Mononuclear cell (primary cell): Measurements from ENCODE around the gene SPINT2. TPM values are rescaled to one million over a fixed set of nuclear protein-coding genes. Genes with fewer than 3 reads are reported as not detected.

Source experiments
- H3K27me3 ChIP-seq: 2 replicates; pipeline ENCODE4 v1.6.0; 2011; ENCODE audit warnings: low read length, control low read depth; ENCODE audit not compliant: insufficient read depth
- H3K4me1 ChIP-seq: 2 replicates; pipeline ENCODE4 v1.5.1; 2011; ENCODE audit warnings: mild to moderate bottlenecking, low read length, control low read depth; ENCODE audit not compliant: insufficient read depth
- H3K4me3 ChIP-seq: 2 replicates; pipeline ENCODE4 v1.5.1; 2011; ENCODE audit warnings: mild to moderate bottlenecking, low read length, moderate library complexity
- H3K9me3 ChIP-seq: 2 replicates; pipeline ENCODE4 v1.5.1; 2011; ENCODE audit warnings: low read depth, mild to moderate bottlenecking, control low read depth, low read length
- total RNA-seq: library from RNA; depleted of rRNA; stranded (reverse); fragments of >200 nt; gene quantifications from one replicate; pipeline ENCODE4 v1.2.3, GENCODE V29; 2012

SPINT2 gene
- total RNA-seq, 1 donor = 34.5 TPM

- no peak overlapping the region for H3K4me3 ChIP-seq
- no peaks in the 10 kb centered on the region for H3K9me3 ChIP-seq
- H3K4me1 ChIP-seq = no peaks in the 10 kb centered on the region
- no peaks in the 10 kb centered on the region for H3K27me3 ChIP-seq
Measured at GRCh38 chr19:38274739-38275138, 10.4 kb downstream of the SPINT2 start.

DNA sequence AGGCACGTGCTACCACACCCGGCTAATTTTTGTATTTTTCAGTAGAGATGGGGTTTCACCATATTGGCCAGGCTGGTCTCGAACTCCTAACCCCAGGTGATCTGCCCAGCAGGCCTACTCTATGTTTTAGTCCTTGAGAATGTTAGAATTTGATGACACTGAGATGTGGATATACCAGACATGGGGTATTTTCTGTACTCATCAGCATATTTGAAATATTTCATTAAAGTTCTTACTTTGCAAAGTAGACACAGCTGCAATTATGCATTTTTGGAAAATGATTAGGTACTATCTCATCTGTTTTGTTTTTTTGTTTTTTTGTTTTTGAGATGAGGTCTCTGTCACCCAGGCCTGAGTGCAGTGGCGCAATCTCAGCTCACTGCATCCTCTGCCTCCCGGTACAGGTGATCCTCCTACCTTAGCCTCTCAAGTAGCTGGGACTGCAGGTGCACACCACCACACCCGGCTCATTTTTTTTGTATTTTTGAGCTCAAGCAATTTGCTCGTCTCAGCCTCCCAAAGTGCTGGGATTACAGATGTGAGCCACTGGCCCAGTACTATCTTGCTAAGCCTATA, 12.7 kb downstream of the SPINT2 start:
- Histone ChIP-seq H3K9me3 (no peaks in the 10 kb centered on the region), H3K4me1 (no peaks in the 10 kb centered on the region), H3K27me3 (no peaks in the 10 kb centered on the region), H3K4me3 (no peak overlapping the region)

DNA sequence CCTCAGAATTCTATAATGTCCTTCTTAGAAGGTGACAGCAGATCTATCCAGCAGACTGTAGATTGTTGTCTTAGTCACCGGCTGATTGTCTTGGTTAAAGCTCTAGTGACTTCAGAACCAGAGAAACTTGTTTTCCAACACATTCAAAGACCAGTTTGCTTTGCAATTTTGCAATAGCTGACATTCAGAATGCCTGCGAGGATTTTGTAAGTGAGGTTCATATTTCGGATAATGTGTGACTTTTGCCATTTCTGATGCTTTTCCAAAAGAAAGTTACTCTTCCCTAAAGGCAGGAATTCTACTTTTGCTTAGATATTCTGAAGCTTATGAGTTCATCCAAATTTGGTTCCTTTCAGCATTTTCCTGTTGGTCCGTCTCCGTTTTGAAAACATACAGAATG, 13.2 kb downstream of the SPINT2 start:
- Histone ChIP-seq H3K27me3 (no peaks in the 10 kb centered on the region), H3K4me1 (no peaks in the 10 kb centered on the region), H3K4me3 (no peak overlapping the region), H3K9me3 (no peaks in the 10 kb centered on the region)

DNA sequence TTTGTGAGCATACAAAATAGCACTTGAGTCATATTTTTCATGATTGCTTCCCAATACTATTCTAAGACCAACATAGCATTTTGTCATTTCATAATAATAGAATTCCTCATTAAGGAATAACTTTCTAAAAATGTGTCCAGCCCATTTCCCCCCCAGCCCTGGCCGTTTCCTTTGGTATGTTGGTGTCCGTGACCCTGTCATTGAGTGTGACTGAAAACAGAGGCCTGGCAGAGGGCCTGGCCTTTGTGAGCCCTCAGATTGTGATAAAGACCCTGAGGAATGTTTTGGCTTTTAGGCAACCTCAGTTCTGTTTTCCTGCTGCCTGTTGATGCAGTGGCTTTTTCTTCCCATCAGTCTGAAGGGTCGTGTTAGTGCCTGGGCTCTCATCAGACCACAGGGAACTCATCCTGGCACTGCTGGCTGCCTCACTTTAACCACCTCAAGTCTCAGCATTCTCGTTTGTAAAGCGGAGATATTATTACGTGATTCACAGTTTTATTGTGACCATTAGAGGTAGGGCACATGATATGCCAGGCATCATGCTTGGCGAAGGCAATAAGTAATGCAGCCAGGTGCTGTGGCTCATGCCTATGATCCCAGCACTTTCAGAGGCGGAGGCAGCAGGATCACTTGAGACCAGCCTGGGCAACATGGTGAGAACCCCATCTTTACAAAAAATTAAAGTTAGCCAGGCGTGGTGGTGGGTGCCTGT, 13.8 kb downstream of the SPINT2 start:
- Histone ChIP-seq H3K4me1 (no peaks in the 10 kb centered on the region), H3K9me3 (no peaks in the 10 kb centered on the region), H3K4me3 (no peak overlapping the region), H3K27me3 (no peaks in the 10 kb centered on the region)

DNA sequence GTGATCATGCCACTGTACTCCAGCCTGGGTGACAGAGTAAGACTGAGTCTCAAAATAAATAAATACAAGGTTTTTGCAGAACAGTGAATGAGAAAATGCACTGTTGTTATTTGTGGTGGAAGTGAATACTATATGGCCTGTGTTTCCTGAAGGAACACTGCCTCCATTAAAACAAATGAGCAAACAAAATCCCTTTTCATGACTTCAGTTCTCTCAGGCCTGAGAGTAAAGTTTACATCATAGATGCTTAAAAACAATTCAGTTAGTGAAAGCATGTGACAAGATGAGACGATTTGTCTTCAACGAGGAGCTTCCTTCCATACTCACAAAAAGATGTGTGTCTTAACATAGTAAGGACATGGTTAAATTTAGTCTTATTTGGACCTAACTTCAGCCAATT, 14.4 kb downstream of the SPINT2 start:
- Histone ChIP-seq H3K9me3 (no peaks in the 10 kb centered on the region), H3K4me1 (no peaks in the 10 kb centered on the region), H3K27me3 (no peaks in the 10 kb centered on the region), H3K4me3 (no peak overlapping the region)

GRCh38 chr19:38280030-38280921, 15.9 kb downstream of the SPINT2 start:
- no peaks in the 10 kb centered on the region for H3K9me3 ChIP-seq
- no peak overlapping the region for H3K4me3 ChIP-seq
- peaks cover 15% of the 10 kb centered on the region for H3K4me1 ChIP-seq
- H3K27me3 ChIP-seq = no peaks in the 10 kb centered on the region

- Histone ChIP-seq H3K4me3 (no peak overlapping the region), H3K27me3 (no peaks in the 10 kb centered on the region), H3K9me3 (no peaks in the 10 kb centered on the region), H3K4me1 (peaks cover 22% of the 10 kb centered on the region)
Measured at GRCh38 chr19:38281811-38282566, 17.6 kb downstream of the SPINT2 start.

- Histone ChIP-seq H3K9me3 (no peaks in the 10 kb centered on the region), H3K4me1 (peaks cover 33% of the 10 kb centered on the region)
Measured at GRCh38 chr19:38283271-38283670, 18.9 kb downstream of the SPINT2 start.

DNA sequence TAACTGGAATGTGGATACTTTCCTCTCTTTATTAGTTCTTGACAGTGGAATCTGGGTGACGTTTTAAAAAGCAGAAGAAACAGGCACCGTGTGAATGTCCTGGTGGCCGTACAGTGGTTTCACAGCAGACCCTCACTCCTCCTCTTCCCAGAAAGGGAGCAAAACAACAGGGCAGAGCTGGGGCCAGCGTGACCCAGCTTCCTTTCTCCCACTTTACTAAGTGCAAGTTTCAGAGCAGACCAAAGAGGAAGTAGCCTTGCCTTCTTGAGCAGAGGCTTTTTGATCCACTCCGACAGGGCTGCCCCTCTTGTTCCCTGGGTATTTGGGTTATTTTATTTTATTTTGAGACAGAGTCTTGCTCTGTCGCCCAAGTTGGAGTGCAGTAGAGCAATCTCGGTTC, 20.0 kb downstream of the SPINT2 start:
- H3K27me3 ChIP-seq = no peaks in the 10 kb centered on the region
- H3K9me3 ChIP-seq = no peaks in the 10 kb centered on the region
- no peak overlapping the region for H3K4me3 ChIP-seq
- H3K4me1 ChIP-seq = peaks cover 40% of the 10 kb centered on the region

More at GRCh38 chr19:38283271-38283670, 18.9 kb downstream of the SPINT2 start:
- Histone ChIP-seq H3K4me3 (no peak overlapping the region), H3K27me3 (no peaks in the 10 kb centered on the region)

- H3K9me3 ChIP-seq = no peaks in the 10 kb centered on the region
- no peak overlapping the region for H3K4me3 ChIP-seq
- peaks cover 40% of the 10 kb centered on the region for H3K4me1 ChIP-seq
- no peaks in the 10 kb centered on the region for H3K27me3 ChIP-seq
Measured at GRCh38 chr19:38285567-38285966, 21.2 kb downstream of the SPINT2 start.

DNA sequence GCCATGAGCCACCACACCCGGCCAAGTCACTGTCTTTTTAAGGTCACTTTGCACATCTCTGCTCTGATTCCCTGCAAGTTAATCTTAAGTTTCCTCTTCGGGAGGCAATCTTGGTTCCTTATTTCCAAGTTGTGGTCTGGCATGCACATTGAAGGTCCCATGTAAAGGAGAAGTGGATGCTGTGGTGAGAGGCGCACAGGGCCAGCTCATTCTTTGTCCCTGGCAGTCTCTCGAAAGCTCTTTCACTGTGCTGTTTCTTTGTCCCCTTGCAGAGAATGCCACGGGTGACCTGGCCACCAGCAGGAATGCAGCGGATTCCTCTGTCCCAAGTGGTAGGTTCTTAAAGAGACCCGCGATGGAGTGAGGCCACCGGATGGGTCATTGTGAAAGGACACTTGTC, 23.2 kb downstream of the SPINT2 start:
- no peaks in the 10 kb centered on the region for H3K9me3 ChIP-seq
- no peak overlapping the region for H3K4me3 ChIP-seq
- H3K4me1 ChIP-seq = peaks cover 40% of the 10 kb centered on the region
- H3K27me3 ChIP-seq = no peaks in the 10 kb centered on the region

DNA sequence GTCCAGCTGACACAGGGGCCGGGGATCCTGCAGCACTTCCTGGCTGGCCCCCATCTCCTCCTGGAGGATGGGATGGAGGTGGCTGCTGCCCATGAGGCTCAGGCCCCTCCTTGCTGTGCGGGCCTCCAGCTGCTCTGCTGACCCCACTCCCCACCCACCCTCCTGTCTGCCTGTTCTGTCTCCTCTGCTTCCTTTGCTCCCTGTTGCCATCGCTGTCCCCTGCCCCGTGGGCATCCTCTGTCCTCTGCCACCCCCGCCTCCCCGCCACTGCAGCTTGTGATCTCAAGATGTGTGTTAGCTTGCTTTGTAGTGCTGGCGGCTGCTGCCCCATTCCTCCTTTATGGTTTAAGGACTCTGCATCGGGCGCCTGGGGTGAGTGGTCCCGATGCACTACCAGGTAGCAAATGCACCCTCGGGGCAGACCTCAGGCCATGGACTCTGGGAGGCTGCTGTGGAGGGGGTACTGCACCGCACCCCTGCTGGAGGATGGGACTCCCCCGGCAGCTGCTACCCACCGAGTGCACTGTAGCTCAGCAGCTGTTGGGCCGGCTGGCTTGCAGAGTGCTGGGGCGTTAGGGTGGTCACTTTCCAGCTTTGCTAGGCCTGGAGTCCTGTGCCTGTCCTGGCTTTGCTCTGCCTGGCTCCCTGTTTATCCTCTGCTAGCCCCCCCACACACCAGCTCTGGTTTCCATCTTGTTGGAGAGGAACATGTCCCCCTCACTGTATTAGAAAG, 23.9 kb downstream of the SPINT2 start:
- no peaks in the 10 kb centered on the region for H3K27me3 ChIP-seq
- no peaks in the 10 kb centered on the region for H3K9me3 ChIP-seq
- H3K4me1 ChIP-seq = peaks cover 40% of the 10 kb centered on the region
- H3K4me3 ChIP-seq = no peak overlapping the region

GRCh38 chr19:38289955-38290354, 25.6 kb downstream of the SPINT2 start:
- no peak overlapping the region for H3K4me3 ChIP-seq
- no peaks in the 10 kb centered on the region for H3K27me3 ChIP-seq
- H3K9me3 ChIP-seq = no peaks in the 10 kb centered on the region
- H3K4me1 ChIP-seq = peaks cover 28% of the 10 kb centered on the region

DNA sequence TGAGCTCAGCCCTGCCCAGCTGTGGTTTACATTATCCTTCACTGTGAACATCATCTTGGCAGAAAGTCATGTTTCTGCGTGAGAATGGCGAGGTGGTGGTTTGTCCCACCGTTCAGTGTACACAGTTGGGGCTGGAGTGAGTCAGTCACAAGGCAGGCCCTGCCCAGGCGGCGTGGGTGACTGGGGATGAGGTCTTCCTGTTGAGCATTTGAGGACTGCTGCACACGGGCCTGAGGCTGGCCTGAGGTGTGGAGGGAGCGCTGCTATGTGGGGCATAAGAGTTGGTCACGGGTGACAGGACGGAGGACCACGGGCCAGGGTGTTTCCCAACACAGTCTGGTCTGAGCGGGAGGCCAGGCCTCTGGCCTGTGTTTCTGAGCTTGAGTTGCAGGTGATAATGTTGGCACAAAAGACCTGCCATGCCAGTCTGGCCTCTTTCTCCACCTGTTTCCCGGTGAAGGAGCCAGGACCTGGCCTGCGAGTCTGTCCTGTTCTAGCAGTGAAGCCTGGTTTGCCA, 26.3 kb downstream of the SPINT2 start:
- no peaks in the 10 kb centered on the region for H3K27me3 ChIP-seq
- no peaks in the 10 kb centered on the region for H3K9me3 ChIP-seq
- H3K4me3 ChIP-seq = no peak overlapping the region
- peaks cover 25% of the 10 kb centered on the region for H3K4me1 ChIP-seq
